ENCODE results near the gene OR8G5.

OR8G5 gene, protein sequence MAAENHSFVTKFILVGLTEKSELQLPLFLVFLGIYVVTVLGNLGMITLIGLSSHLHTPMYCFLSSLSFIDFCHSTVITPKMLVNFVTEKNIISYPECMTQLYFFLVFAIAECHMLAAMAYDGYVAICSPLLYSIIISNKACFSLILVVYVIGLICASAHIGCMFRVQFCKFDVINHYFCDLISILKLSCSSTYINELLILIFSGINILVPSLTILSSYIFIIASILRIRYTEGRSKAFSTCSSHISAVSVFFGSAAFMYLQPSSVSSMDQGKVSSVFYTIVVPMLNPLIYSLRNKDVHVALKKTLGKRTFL

DNA sequence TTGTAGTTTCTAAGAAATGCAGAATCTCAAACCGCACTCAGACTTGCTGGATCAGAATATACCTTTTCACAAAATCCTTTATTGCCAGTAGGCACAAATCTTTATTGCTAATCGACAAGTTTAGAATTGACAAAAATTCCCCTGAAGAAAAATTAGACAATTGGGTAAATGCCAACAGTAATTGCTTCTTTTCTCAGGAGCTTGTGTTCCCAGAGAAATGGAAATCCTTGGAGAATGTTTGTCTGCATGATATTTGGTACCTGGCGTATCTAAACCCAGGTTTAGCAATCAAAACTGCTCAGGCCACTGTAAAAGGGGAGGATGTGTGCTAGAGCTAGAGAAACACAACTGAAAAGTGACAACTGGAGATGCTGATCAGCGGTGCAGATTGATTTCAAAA, at the start of gene OR8G5:
Gene OR8G5 (plus strand): TSS at position 301 of the 400 bp plus-strand sequence. CDS start 8,556 bp downstream, outside the sequence.
- DNase-seq (ENCODE audit: low spot score), result no peak
- TF ChIP-seq, protein P1, sequence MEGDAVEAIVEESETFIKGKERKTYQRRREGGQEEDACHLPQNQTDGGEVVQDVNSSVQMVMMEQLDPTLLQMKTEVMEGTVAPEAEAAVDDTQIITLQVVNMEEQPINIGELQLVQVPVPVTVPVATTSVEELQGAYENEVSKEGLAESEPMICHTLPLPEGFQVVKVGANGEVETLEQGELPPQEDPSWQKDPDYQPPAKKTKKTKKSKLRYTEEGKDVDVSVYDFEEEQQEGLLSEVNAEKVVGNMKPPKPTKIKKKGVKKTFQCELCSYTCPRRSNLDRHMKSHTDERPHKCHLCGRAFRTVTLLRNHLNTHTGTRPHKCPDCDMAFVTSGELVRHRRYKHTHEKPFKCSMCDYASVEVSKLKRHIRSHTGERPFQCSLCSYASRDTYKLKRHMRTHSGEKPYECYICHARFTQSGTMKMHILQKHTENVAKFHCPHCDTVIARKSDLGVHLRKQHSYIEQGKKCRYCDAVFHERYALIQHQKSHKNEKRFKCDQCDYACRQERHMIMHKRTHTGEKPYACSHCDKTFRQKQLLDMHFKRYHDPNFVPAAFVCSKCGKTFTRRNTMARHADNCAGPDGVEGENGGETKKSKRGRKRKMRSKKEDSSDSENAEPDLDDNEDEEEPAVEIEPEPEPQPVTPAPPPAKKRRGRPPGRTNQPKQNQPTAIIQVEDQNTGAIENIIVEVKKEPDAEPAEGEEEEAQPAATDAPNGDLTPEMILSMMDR (IDR thresholded peaks at IDR 0.05; ENCODE audit: extremely low read depth, missing control alignments), result no peak

DNA sequence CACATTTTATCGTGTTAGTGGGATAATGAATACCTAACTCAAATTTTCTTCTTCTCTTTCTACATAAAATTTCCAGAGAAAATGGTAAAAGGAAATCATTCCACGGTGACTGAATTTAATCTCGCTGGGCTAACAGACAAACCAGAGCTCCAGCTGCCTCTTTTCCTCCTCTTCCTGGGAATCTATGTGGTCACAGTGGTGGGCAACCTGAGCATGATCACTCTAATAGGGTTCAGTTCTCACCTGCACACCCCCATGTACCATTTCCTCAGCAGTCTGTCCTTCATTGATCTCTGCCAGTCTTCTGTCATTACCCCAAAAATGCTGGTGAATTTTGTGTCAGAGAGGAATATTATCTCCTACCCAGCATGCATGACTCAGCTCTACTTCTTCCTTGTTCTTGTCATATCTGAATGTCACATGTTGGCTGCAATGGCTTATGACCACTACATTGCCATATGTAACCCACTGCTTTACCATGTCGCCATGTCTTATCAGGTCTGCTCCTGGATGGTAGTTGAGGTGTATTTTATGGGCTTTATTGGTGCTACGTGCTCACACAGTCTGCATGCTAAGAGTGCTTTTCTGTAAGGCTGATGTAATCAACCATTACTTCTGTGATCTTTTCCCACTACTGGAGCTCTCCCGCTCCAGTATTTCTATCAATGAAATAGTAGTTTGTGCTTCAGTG, 48.9 kb upstream of the OR8G5 start:
- TF ChIP-seq, protein P1 (IDR thresholded peaks at IDR 0.05; ENCODE audit: extremely low read depth, missing control alignments), result no peak
- DNase-seq (ENCODE audit: low spot score), result no peak

DNA sequence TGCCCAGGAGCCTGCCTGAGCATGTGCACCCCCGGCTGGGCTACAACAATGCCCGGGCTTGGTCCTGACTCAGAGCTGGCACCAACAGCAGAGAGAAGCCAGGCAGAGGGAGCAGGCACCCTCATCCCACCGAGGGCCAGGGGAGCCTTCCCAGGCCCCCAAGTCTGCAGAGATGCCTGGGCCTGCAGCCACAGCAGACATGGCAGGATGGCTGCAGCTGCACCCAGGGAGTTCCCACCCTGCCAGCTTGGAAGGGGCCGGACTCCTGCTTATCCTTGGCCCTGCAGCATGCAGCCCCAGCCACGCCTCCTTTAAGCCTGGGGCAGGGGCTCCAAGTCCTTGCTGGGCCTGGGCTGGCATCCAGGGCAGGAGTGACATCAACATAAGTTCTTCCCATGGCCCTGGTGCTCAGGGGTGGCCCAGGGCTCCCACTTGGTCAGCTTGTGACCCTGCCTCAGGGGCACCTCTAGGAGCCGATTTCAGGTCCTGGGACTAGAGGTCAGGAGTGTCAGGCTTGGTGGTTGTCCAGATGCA, 46.3 kb upstream of the OR8G5 start:
- TF ChIP-seq, protein P1 (IDR thresholded peaks at IDR 0.05; ENCODE audit: extremely low read depth, missing control alignments), result no peak

DNA sequence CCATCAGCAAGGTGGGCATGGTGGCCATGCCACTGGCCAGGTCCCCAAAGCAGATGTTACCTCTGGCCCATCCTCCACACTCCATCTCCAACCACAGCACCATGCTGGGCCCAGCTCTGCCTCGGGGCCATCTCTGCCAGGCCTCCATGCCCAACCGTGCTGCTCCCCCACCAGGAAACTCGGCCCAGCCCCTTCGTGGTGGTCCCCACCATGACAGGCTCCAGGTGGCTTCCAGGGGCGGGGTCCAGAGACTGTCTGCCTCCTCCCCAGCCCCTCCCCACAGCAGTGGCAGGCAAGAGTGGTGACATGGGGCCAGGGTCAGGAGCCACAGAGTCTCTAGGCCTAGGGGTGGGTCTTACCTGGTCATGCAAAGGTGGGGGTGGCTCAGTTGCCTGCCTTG, 45.8 kb upstream of the OR8G5 start:
- DNase-seq (ENCODE audit: low spot score), result no peak
- TF ChIP-seq, protein P1 (IDR thresholded peaks at IDR 0.05; ENCODE audit: extremely low read depth, missing control alignments), result no peak

More for the DNA sequence above, 46.3 kb upstream of the OR8G5 start:
- DNase-seq (ENCODE audit: low spot score), result no peak

DNA sequence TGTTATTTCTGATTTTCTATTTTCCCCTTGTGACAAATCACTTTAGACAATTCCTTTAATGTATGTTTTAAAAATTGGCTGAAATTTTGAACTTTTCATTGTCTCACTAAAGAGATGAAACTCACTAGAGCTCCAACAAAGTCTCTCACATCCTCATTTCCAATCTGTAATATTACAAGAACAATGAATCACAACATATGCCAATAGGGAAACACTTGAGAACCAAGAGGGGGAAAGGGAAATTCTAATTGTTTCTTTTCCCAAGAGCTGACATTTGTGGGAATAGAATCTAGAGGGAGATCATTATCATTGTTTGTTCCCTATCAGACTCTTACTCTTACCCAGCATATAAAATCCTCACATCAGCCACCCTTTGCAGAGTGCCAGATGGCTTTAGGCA, 44.9 kb upstream of the OR8G5 start:
- DNase-seq (ENCODE audit: low spot score), result no peak
- TF ChIP-seq, protein P1 (IDR thresholded peaks at IDR 0.05; ENCODE audit: extremely low read depth, missing control alignments), result no peak

DNA sequence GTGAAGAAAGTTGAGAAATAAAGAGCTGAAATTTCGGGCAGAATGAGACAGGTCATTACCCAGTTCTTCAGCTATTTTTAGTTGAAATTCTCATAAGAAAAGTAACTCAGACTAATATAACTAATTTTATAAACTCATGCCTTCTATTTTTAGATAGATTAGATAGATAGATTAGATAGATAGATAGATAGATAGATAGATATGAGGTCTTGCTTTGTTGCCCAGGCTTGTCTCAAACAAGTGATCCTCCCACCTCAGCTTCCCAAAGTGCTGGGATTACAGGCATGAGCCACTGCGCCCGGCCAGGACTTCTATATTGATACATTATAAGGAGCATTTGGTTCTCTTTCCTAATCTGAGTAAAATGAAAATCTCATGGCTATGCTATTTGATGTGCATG, 42.1 kb upstream of the OR8G5 start:
- DNase-seq (ENCODE audit: low spot score), result no peak
- TF ChIP-seq, protein P1 (IDR thresholded peaks at IDR 0.05; ENCODE audit: extremely low read depth, missing control alignments), result no peak

DNA sequence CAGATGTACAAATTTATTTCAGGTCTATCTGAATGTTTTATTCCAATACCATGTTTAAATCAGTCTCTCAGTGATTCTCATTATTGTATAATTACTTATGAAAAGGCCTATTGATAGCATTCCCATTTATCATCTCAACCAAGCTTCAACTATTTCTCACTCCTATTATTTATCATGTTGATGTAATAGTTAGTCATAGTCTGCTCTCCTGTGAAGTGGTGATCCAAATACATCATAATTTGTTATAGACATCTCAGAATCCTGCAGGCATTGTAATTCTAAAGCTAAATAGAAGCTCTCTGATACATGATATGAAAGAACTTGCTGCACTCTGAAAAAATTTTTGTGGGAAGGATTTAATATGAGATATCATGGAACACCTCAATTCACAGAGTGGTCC, 37.0 kb upstream of the OR8G5 start:
- no peak for DNase-seq (ENCODE audit: low spot score)
- TF ChIP-seq, protein P1 (IDR thresholded peaks at IDR 0.05; ENCODE audit: extremely low read depth, missing control alignments), result no peak

All from GM20000 (cell line).